Neutrophil (primary cell): Measurements from ENCODE around the gene TP53RK.

Source experiments
- H3K27ac ChIP-seq: fragments of 200-600 bp; sonication (generic); 2 replicates; pipeline ENCODE4 v1.5.1; 2016; ENCODE audit warnings: mild to moderate bottlenecking, moderate library complexity
- H3K27me3 ChIP-seq: fragments of 200-600 bp; sonication (generic); 2 replicates; pipeline ENCODE4 v1.6.0; 2016; ENCODE audit warnings: mild to moderate bottlenecking
- H3K36me3 ChIP-seq: fragments of 200-600 bp; sonication (generic); 2 replicates; pipeline ENCODE4 v1.5.1; 2017
- H3K4me1 ChIP-seq, 2 experiments: fragments of 200-600 bp in 1 of 2; sonication (generic) in 1 of 2; 1 replicate in 1 of 2; 2 replicates in 1 of 2; pipeline versions ENCODE4 v1.5.1 to v1.6.1; 2013 to 2016; ENCODE audit warnings: low read depth in 1 of 2, low read length in 1 of 2, mild to moderate bottlenecking in 1 of 2, moderate library complexity in 1 of 2; ENCODE audit not compliant: control insufficient read depth in 1 of 2, insufficient read depth in 1 of 2
- H3K4me3 ChIP-seq, 2 experiments: fragments of 200-600 bp in 1 of 2; sonication (generic) in 1 of 2; 1 replicate in 1 of 2; 2 replicates in 1 of 2; pipeline ENCODE4 v1.5.1; 2013 to 2016; ENCODE audit warnings: low read depth in 1 of 2, low read length in 1 of 2, mild to moderate bottlenecking in 1 of 2, moderate library complexity in 1 of 2
- H3K9me3 ChIP-seq: fragments of 200-600 bp; sonication (generic); 2 replicates; pipeline ENCODE4 v1.5.1; 2016
- CTCF ChIP-seq: fragments of 200-600 bp; sonication (generic); IDR thresholded peaks from 2 replicates; pipeline ENCODE4 v1.5.1; 2016; ENCODE audit warnings: antibody characterized with exemption

TP53RK gene

GRCh38 chr20:46709459-46710152, 20.4 kb upstream of the TP53RK start, which contains the start of gene SLC2A10:
SLC2A10 (plus strand) TSS chr20:46709649; CDS start chr20:46709737, 88 bp downstream.
- Histone ChIP-seq H3K4me3 (peak within 1 kb of the TSS in 1 of 2 experiments; percentile 37), H3K27me3 (peaks cover 28% of the 10 kb centered on the region), H3K9me3 (no peaks in the 10 kb centered on the region), H3K27ac (no peak within 1 kb of the TSS), H3K36me3 (no peaks in the 10 kb centered on the region), H3K4me1 (peaks cover 6 to 13% of the 10 kb centered on the region in 2 experiments)
- no peak for TF ChIP-seq CTCF

GRCh38 chr20:46709055-46709458, 19.8 kb upstream of the TP53RK start:
- Histone ChIP-seq H3K4me3 (peak overlapping the region in 1 of 2 experiments; percentile 37), H3K27ac (no peak overlapping the region)
- TF ChIP-seq CTCF, result no peak

GRCh38 chr20:46708172-46708860, 19.1 kb upstream of the TP53RK start:
- H3K36me3 ChIP-seq, result no peaks in the 10 kb centered on the region
- no peak overlapping the region for H3K4me3 ChIP-seq
- peaks cover 6 to 13% of the 10 kb centered on the region in 2 experiments for H3K4me1 ChIP-seq
- peaks cover 28% of the 10 kb centered on the region for H3K27me3 ChIP-seq
- no peak overlapping the region for H3K27ac ChIP-seq
- H3K9me3 ChIP-seq, result no peaks in the 10 kb centered on the region
- TF ChIP-seq CTCF, result no peak

More at GRCh38 chr20:46709055-46709458, 19.8 kb upstream of the TP53RK start:
- Histone ChIP-seq H3K36me3 (no peaks in the 10 kb centered on the region), H3K9me3 (no peaks in the 10 kb centered on the region), H3K4me1 (peaks cover 6 to 13% of the 10 kb centered on the region in 2 experiments), H3K27me3 (peaks cover 28% of the 10 kb centered on the region)

GRCh38 chr20:46706242-46706641, 17.0 kb upstream of the TP53RK start:
- no peaks in the 10 kb centered on the region for H3K36me3 ChIP-seq
- peaks cover 6 to 13% of the 10 kb centered on the region in 2 experiments for H3K4me1 ChIP-seq
- TF ChIP-seq CTCF, result no peak
- H3K27me3 ChIP-seq, result peaks cover 28% of the 10 kb centered on the region
- H3K4me3 ChIP-seq, result no peak overlapping the region
- H3K9me3 ChIP-seq, result no peaks in the 10 kb centered on the region
- no peak overlapping the region for H3K27ac ChIP-seq

- Histone ChIP-seq H3K9me3 (no peaks in the 10 kb centered on the region), H3K4me3 (no peak overlapping the region), H3K27ac (no peak overlapping the region), H3K36me3 (no peaks in the 10 kb centered on the region), H3K27me3 (peaks cover 25% of the 10 kb centered on the region), H3K4me1 (peaks cover 6 to 13% of the 10 kb centered on the region in 2 experiments)
- TF ChIP-seq CTCF, result no peak
These were observed 16.1 kb upstream of the TP53RK start for GRCh38 chr20:46705378-46705729.
